H9 (cell line): ENCODE data around the gene HS3ST2. TPM values are rescaled to one million over a fixed set of nuclear protein-coding genes. Genes with fewer than 3 reads are reported as not detected.

Experiments
- DNase-seq: peaks from one replicate; pipeline ENCODE4 v3.0.0-alpha.2; 2017
- H2AFZ ChIP-seq: one replicate; pipeline ENCODE4 v1.6.1; 2013; ENCODE audit warnings: mild to moderate bottlenecking, low read length, control low read depth, moderate library complexity
- H2AK5ac ChIP-seq: 2 replicates; pipeline ENCODE4 v1.6.1; 2013; ENCODE audit warnings: low read length, control low read depth, mixed read lengths; ENCODE audit not compliant: insufficient read length
- H2BK120ac ChIP-seq: one replicate; pipeline ENCODE4 v1.6.1; 2013; ENCODE audit warnings: low read depth, mild to moderate bottlenecking, low read length, control low read depth, inconsistent platforms; ENCODE audit not compliant: poor library complexity, severe bottlenecking
- H2BK12ac ChIP-seq: 2 replicates; pipeline ENCODE4 v1.6.1; 2013; ENCODE audit warnings: low read length, control low read depth, mixed read lengths, low read depth; ENCODE audit not compliant: insufficient read length
- H2BK15ac ChIP-seq: 2 replicates; pipeline ENCODE4 v1.6.1; 2013; ENCODE audit warnings: low read depth, low read length, control low read depth
- H2BK20ac ChIP-seq: one replicate; pipeline ENCODE4 v1.6.1; 2013; ENCODE audit warnings: low read depth, mild to moderate bottlenecking, low read length, control low read depth, inconsistent platforms; ENCODE audit not compliant: poor library complexity, severe bottlenecking
- H2BK5ac ChIP-seq: 2 replicates; pipeline ENCODE4 v1.6.1; 2013; ENCODE audit warnings: low read length, control low read depth, mixed read lengths; ENCODE audit not compliant: insufficient read length
- H3K14ac ChIP-seq: 2 replicates; pipeline ENCODE4 v1.6.1; 2013; ENCODE audit warnings: low read length, control low read depth; ENCODE audit not compliant: insufficient read depth
- H3K18ac ChIP-seq: 2 replicates; pipeline ENCODE4 v1.6.1; 2013; ENCODE audit warnings: low read depth, mild to moderate bottlenecking, mixed read lengths, low read length, control low read depth; ENCODE audit not compliant: insufficient read length
- H3K23ac ChIP-seq: 2 replicates; pipeline ENCODE4 v1.6.1; 2013; ENCODE audit warnings: low read length, control low read depth, mixed read lengths, low read depth; ENCODE audit not compliant: insufficient read length
- H3K23me2 ChIP-seq: 2 replicates; pipeline ENCODE4 v1.6.1; 2013; ENCODE audit warnings: low read depth, mild to moderate bottlenecking, mixed read lengths, low read length, control low read depth; ENCODE audit not compliant: insufficient read length, poor library complexity, severe bottlenecking
- H3K27ac ChIP-seq: 2 replicates; pipeline ENCODE4 v1.5.1; 2013; ENCODE audit warnings: low read length, control low read depth, mixed read lengths, low read depth; ENCODE audit not compliant: insufficient read length
- H3K27me3 ChIP-seq: 2 replicates; pipeline ENCODE4 v1.6.1; 2013; ENCODE audit warnings: low read length, control low read depth, inconsistent platforms; ENCODE audit not compliant: insufficient read depth
- H3K4ac ChIP-seq: 2 replicates; pipeline ENCODE4 v1.6.1; 2013; ENCODE audit warnings: low read depth, mild to moderate bottlenecking, control low read depth, inconsistent platforms, low read length, moderate library complexity
- H3K4me1 ChIP-seq: 2 replicates; pipeline ENCODE4 v1.6.1; 2013; ENCODE audit warnings: low read length, control low read depth, inconsistent platforms; ENCODE audit not compliant: insufficient read depth
- H3K4me2 ChIP-seq: 2 replicates; pipeline ENCODE4 v1.6.1; 2013; ENCODE audit warnings: low read length, control low read depth, mixed read lengths; ENCODE audit not compliant: insufficient read length, insufficient read depth
- H3K56ac ChIP-seq: 2 replicates; pipeline ENCODE4 v1.6.1; 2013; ENCODE audit warnings: low read depth, mild to moderate bottlenecking, mixed read lengths, low read length, control low read depth; ENCODE audit not compliant: insufficient read length
- H3K79me1 ChIP-seq: 2 replicates; pipeline ENCODE4 v1.6.1; 2013; ENCODE audit warnings: low read depth, mild to moderate bottlenecking, moderate library complexity, low read length, control low read depth, inconsistent platforms; ENCODE audit not compliant: insufficient read depth, poor library complexity, severe bottlenecking
- H3K79me2 ChIP-seq: 2 replicates; pipeline ENCODE4 v1.6.1; 2013; ENCODE audit warnings: low read length, control low read depth, inconsistent platforms; ENCODE audit not compliant: insufficient read depth
- H3K9ac ChIP-seq: 2 replicates; pipeline ENCODE4 v1.6.1; 2013; ENCODE audit warnings: low read length, control low read depth, mixed read lengths; ENCODE audit not compliant: insufficient read length; ENCODE audit errors: extremely low read depth
- H3K9me3 ChIP-seq: one replicate; pipeline ENCODE4 v1.6.1; 2013; ENCODE audit warnings: low read depth, low read length, inconsistent platforms; ENCODE audit not compliant: control insufficient read depth
- H3T11ph ChIP-seq: one replicate; pipeline ENCODE4 v1.6.1; 2013; ENCODE audit warnings: mild to moderate bottlenecking, low read length, control low read depth, inconsistent platforms
- H4K20me1 ChIP-seq: one replicate; pipeline ENCODE4 v1.6.1; 2013; ENCODE audit not compliant: control insufficient read depth, insufficient read length, insufficient read depth
- H4K5ac ChIP-seq: 2 replicates; pipeline ENCODE4 v1.6.1; 2013; ENCODE audit warnings: low read depth, mild to moderate bottlenecking, mixed read lengths, low read length, control low read depth; ENCODE audit not compliant: insufficient read length
- H4K8ac ChIP-seq: replicated peaks from 2 replicates; pipeline ENCODE4 v1.6.1; 2013; ENCODE audit warnings: low read length, control low read depth, mixed read lengths, low read depth; ENCODE audit not compliant: insufficient read length
- H4K91ac ChIP-seq: 2 replicates; pipeline ENCODE4 v1.6.1; 2013; ENCODE audit warnings: low read depth, mild to moderate bottlenecking, moderate library complexity, mixed read lengths, low read length, control low read depth; ENCODE audit not compliant: insufficient read length
- H3K27ac Mint-ChIP-seq, 3 experiments: 2 replicates in 2 of 3; 3 replicates in 1 of 3; pipeline ENCODE4 v1.8.0; 2020 to 2021; ENCODE audit warnings: mixed read lengths in 3 of 3, mild to moderate bottlenecking in 1 of 3, moderate library complexity in 1 of 3
- H3K27me3 Mint-ChIP-seq: 2 replicates; pipeline ENCODE4 v1.8.0; 2021; ENCODE audit warnings: low read depth, mild to moderate bottlenecking, moderate library complexity, mixed read lengths
- H3K36me3 Mint-ChIP-seq, 3 experiments: 2 replicates in 2 of 3; 3 replicates in 1 of 3; pipeline ENCODE4 v1.8.0; 2020 to 2021; ENCODE audit warnings: low read depth in 3 of 3, mixed read lengths in 3 of 3; ENCODE audit not compliant: insufficient read depth in 1 of 3
- H3K4me1 Mint-ChIP-seq, 2 experiments: 2 replicates each; pipeline ENCODE4 v1.8.0; 2020; ENCODE audit warnings: mixed read lengths in 2 of 2
- H3K4me3 Mint-ChIP-seq, 2 experiments: 2 replicates in 1 of 2; 3 replicates in 1 of 2; pipeline ENCODE4 v1.8.0; 2020 to 2021; ENCODE audit warnings: mild to moderate bottlenecking in 2 of 2, mixed read lengths in 2 of 2, moderate library complexity in 1 of 2
- H3K9me3 Mint-ChIP-seq, 2 experiments: 2 replicates in 1 of 2; 3 replicates in 1 of 2; pipeline ENCODE4 v1.8.0; 2020; ENCODE audit warnings: mild to moderate bottlenecking in 2 of 2, mixed read lengths in 2 of 2, moderate library complexity in 1 of 2
- WGBS: extraction: QIAGEN DNeasy Blood & Tissue Kit; methylation state at CpG from one replicate; pipeline ENCODE4 v1.1.7; 2013; ENCODE audit warnings: missing lambda C conversion rate, low lambda C conversion rate, mixed read lengths; ENCODE audit not compliant: insufficient read length; ENCODE audit errors: extremely low coverage; 5-methylcytosine and 5-hydroxymethylcytosine counted together
- total RNA-seq: library from RNA; stranded (reverse); gene quantifications from 2 replicates; pipeline ENCODE4 v1.2.1, GENCODE V29; 2021
- TF ChIP-seq, protein P1 (sequence below): fragments of 200-600 bp; sonication (generic); conservative IDR thresholded peaks from 3 replicates; pipeline ENCODE4 v1.8.0; 2021; ENCODE audit warnings: antibody characterized with exemption, mild to moderate bottlenecking

HS3ST2 gene
- total RNA-seq, 1 experiment from 2014 or later: 3.1 TPM

DNA sequence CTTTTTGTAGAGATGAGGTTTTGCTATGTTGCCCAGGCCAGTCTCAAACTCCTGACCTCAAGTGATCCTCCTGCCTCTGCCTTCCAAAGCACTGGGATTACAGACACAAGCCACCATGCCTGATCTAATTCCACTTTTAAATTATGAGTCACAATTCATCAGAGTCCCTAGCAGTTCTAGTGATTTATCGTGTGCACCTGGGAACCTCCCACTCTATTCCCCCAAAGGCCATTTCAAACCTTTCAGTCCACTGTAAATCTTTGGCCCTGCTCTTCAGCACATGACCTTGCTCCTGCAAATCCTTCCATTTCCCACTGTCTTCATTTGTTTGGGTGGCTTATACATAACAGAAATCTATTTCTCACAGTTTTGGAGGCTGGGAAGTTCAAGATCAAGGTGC, 73.0 kb downstream of the HS3ST2 start:
- Histone ChIP-seq H3K27ac (no peak overlapping the region), H2AK5ac (no peak overlapping the region), H2AFZ (no peak overlapping the region), H3K79me1 (no peaks in the 10 kb centered on the region), H3K14ac (no peak overlapping the region), H2BK15ac (no peak overlapping the region), H3K23me2 (no peaks in the 10 kb centered on the region), H3K4me1 (no peaks in the 10 kb centered on the region), H3K9me3 (no peaks in the 10 kb centered on the region), H3K4me2 (no peak overlapping the region), H3K18ac (no peak overlapping the region), H3T11ph (no peak overlapping the region), H2BK20ac (no peak overlapping the region), H3K56ac (no peak overlapping the region), H4K91ac (no peak overlapping the region), H4K5ac (no peak overlapping the region), H4K8ac (no peak overlapping the region), H3K23ac (no peak overlapping the region), H3K4ac (no peak overlapping the region), H2BK5ac (no peak overlapping the region), H4K20me1 (no peaks in the 10 kb centered on the region), H3K9ac (no peak overlapping the region), H3K27me3 (no peaks in the 10 kb centered on the region), H3K79me2 (no peaks in the 10 kb centered on the region), H2BK120ac (no peak overlapping the region), H2BK12ac (no peak overlapping the region)
- no peaks in the 10 kb centered on the region for H3K27me3 Mint-ChIP-seq
- H3K36me3 Mint-ChIP-seq: no peaks in the 10 kb centered on the region
- no peak overlapping the region for H3K4me3 Mint-ChIP-seq
- TF ChIP-seq, protein P1, sequence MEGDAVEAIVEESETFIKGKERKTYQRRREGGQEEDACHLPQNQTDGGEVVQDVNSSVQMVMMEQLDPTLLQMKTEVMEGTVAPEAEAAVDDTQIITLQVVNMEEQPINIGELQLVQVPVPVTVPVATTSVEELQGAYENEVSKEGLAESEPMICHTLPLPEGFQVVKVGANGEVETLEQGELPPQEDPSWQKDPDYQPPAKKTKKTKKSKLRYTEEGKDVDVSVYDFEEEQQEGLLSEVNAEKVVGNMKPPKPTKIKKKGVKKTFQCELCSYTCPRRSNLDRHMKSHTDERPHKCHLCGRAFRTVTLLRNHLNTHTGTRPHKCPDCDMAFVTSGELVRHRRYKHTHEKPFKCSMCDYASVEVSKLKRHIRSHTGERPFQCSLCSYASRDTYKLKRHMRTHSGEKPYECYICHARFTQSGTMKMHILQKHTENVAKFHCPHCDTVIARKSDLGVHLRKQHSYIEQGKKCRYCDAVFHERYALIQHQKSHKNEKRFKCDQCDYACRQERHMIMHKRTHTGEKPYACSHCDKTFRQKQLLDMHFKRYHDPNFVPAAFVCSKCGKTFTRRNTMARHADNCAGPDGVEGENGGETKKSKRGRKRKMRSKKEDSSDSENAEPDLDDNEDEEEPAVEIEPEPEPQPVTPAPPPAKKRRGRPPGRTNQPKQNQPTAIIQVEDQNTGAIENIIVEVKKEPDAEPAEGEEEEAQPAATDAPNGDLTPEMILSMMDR: no peak
- no peaks in the 10 kb centered on the region for H3K9me3 Mint-ChIP-seq
- DNase-seq: no peak
- peaks cover 9 to 16% of the 10 kb centered on the region in 2 experiments for H3K4me1 Mint-ChIP-seq
- WGBS: no CpG with 5 or more reads among the region's 1 CpG
- H3K27ac Mint-ChIP-seq: no peak overlapping the region
